MM.1S (cell line): Measurements from ENCODE around the gene TNP2.

Experiments used
- EZH2 ChIP-seq: fragments of 300-600 bp; sonication (generic); optimal IDR thresholded peaks from 2 replicates; pipeline ENCODE3; 2017; ENCODE audit warnings: low read depth, mild to moderate bottlenecking, antibody characterized with exemption, low read length, mixed read lengths
- EZH2phosphoT487 ChIP-seq: fragments of 300-600 bp; sonication (generic); IDR thresholded peaks from 2 replicates; pipeline ENCODE4 v1.6.1; 2018; ENCODE audit warnings: antibody characterized with exemption, low read length
- TF ChIP-seq, protein P1 (sequence below): fragments of 300-600 bp; sonication (generic); IDR thresholded peaks from 2 replicates; pipeline ENCODE4 v1.5.1; 2016; ENCODE audit warnings: antibody characterized with exemption, low read length, mixed read lengths

DNA sequence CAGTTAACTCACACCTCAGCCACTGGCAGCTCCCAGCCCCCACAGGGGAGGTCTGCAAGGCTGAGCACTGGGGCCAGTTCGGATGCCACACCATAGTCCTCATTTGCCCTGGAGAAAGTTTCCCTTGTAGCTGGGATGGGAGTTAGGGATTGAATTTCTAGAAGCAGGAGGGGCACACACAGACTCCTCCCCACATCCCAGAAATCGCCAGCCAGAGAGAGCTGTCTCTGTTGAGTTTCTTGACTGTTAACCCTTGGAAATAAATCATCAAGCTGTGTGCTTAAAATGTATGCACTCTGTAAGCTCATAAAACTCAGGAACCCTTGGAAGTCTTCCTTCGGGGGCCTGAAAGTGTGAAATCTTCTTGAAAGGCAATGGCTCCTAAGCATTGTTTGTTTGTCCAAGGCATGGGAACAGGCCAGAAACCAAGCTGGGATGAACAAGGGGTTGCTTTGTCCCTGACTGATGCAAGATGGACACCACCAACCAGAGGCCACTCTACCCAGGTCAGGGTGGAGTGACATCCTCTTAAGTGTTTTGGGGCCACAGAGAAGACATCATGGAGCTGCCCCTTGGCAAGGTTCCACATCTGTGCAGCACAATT, 4.7 kb upstream of the TNP2 start:
- TF ChIP-seq, protein P1, sequence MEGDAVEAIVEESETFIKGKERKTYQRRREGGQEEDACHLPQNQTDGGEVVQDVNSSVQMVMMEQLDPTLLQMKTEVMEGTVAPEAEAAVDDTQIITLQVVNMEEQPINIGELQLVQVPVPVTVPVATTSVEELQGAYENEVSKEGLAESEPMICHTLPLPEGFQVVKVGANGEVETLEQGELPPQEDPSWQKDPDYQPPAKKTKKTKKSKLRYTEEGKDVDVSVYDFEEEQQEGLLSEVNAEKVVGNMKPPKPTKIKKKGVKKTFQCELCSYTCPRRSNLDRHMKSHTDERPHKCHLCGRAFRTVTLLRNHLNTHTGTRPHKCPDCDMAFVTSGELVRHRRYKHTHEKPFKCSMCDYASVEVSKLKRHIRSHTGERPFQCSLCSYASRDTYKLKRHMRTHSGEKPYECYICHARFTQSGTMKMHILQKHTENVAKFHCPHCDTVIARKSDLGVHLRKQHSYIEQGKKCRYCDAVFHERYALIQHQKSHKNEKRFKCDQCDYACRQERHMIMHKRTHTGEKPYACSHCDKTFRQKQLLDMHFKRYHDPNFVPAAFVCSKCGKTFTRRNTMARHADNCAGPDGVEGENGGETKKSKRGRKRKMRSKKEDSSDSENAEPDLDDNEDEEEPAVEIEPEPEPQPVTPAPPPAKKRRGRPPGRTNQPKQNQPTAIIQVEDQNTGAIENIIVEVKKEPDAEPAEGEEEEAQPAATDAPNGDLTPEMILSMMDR = no peak
- TF ChIP-seq EZH2 (no peak), EZH2phosphoT487 (no peak)
